Gastroesophageal sphincter (tissue), 4 donors: Measurements from ENCODE around the gene CCDC71L. TPM values are rescaled to one million over a fixed set of nuclear protein-coding genes. Genes with fewer than 3 reads are reported as not detected.

ENCODE experiments used
- ATAC-seq: fragments of 150-250 bp; one replicate; pipeline ENCODE4 v1.9.1; 2016; ENCODE audit warnings: mild to moderate bottlenecking, moderate library complexity
- H3K27ac ChIP-seq, 4 donors: fragments of 200-600 bp; sonication (generic) in 3 of 4; 1 replicate in 3 of 4; 2 replicates in 1 of 4; pipeline ENCODE4 v1.5.1; 2016 to 2019
- H3K27me3 ChIP-seq: fragments of 200-600 bp; sonication (generic); one replicate; pipeline ENCODE4 v1.5.1; 2019
- H3K36me3 ChIP-seq, 2 donors: fragments of 200-600 bp; sonication (generic); one replicate each; pipeline ENCODE4 v1.5.1; 2019; ENCODE audit warnings: control low read depth in 1 of 2
- H3K4me1 ChIP-seq, 3 donors: fragments of 200-600 bp; sonication (generic); 1 replicate in 2 of 3; 2 replicates in 1 of 3; pipeline ENCODE4 v1.5.1; 2016 to 2019; ENCODE audit warnings: control low read depth in 2 of 3
- H3K4me3 ChIP-seq, 2 donors: fragments of 200-600 bp; sonication (generic); one replicate each; pipeline ENCODE4 v1.5.1; 2019; ENCODE audit warnings: mild to moderate bottlenecking in 1 of 2, moderate library complexity in 1 of 2
- H3K9me3 ChIP-seq, 3 donors: fragments of 200-600 bp; sonication (generic); one replicate each; pipeline ENCODE4 v1.5.1; 2017 to 2019; ENCODE audit warnings: control low read depth in 2 of 3
- EP300 ChIP-seq: sonication (generic); formaldehyde crosslinking; IDR thresholded peaks from one replicate; pipeline ENCODE4 v1.6.1; 2017; ENCODE audit warnings: antibody characterized with exemption, mild to moderate bottlenecking
- POLR2A ChIP-seq, 2 donors: fragments of 450-650 bp; IDR thresholded peaks; one replicate each; pipeline ENCODE4 v1.6.1; 2017; ENCODE audit warnings: antibody characterized with exemption in 2 of 2, mild to moderate bottlenecking in 2 of 2, moderate library complexity in 1 of 2
- POLR2AphosphoS5 ChIP-seq: sonication (generic); formaldehyde crosslinking; IDR thresholded peaks from one replicate; pipeline ENCODE4 v1.6.1; 2017; ENCODE audit warnings: antibody characterized with exemption
- WGBS, 2 donors: methylation state at CpG; one replicate each; pipeline ENCODE4 v1.1.5; 2018; ENCODE audit warnings: low coverage in 1 of 2; 5-methylcytosine and 5-hydroxymethylcytosine counted together
- total RNA-seq, 4 donors: library from RNA; depleted of rRNA; stranded (reverse); fragments of >200 nt; gene quantifications; one replicate each; pipeline ENCODE4 v1.1.0, GENCODE V29; 2016
- TF ChIP-seq, protein P1 (sequence below), 4 experiments: fragments of 200-600 bp in 2 of 4; fragments of 450-650 bp in 2 of 4; sonication (generic) in 1 of 4; IDR thresholded peaks; one replicate each; pipeline ENCODE4 v1.5.1; 2017 to 2019; ENCODE audit warnings: antibody characterized with exemption in 4 of 4, mild to moderate bottlenecking in 2 of 4, moderate library complexity in 2 of 4

CCDC71L gene
- total RNA-seq, 4 donors from 2014 or later = 24.0 to 80.1 (median 32.2) TPM

DNA sequence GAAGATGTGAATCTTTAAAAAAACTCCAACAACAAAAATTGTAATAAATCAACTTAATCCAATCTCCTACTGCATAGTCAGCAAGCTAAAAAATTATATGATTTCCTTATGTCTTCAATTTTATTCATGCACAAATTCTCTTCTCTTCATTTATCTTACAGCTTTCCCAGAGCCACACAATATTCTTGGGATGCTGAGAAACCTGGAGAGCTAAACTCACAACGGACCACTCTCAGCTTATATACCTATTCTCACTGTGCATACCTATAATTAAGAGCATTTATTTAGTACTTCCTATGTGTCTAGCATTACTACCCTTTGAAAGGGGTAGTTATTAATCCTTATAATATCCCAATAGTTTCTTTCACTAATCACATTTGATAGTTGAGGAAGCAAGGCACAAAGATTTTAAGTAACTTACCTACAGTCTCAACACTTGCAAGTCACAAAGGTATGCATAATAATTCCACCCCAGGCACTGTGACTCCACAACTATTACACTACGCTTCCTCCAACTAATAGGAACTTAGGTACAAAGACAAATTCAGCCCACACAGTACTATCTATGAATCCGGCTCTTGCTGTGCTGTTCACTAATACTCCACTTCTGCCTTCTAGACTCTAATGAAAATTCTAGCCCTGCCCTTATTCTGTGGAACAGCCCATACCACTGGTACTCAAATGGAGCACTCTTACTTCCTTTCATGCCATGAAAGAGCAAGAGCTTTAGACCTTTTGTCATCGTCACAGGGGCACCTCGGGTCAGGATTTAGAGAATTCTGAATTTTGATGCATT, 5.1 kb downstream of the CCDC71L start:
- Histone ChIP-seq H3K9me3 (no peaks in the 10 kb centered on the region), H3K27ac (no peak overlapping the region), H3K4me3 (no peak overlapping the region), H3K27me3 (no peaks in the 10 kb centered on the region), H3K4me1 (peaks cover 3 to 20% (median 13%) of the 10 kb centered on the region in 3 donors), H3K36me3 (no peaks in the 10 kb centered on the region)
- 86 to 96% methylated on average over 3 to 5 of the region's 5 CpGs for WGBS, 2 donors
- ATAC-seq = no peak
- TF ChIP-seq, protein P1, sequence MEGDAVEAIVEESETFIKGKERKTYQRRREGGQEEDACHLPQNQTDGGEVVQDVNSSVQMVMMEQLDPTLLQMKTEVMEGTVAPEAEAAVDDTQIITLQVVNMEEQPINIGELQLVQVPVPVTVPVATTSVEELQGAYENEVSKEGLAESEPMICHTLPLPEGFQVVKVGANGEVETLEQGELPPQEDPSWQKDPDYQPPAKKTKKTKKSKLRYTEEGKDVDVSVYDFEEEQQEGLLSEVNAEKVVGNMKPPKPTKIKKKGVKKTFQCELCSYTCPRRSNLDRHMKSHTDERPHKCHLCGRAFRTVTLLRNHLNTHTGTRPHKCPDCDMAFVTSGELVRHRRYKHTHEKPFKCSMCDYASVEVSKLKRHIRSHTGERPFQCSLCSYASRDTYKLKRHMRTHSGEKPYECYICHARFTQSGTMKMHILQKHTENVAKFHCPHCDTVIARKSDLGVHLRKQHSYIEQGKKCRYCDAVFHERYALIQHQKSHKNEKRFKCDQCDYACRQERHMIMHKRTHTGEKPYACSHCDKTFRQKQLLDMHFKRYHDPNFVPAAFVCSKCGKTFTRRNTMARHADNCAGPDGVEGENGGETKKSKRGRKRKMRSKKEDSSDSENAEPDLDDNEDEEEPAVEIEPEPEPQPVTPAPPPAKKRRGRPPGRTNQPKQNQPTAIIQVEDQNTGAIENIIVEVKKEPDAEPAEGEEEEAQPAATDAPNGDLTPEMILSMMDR (IDR thresholded peaks at IDR 0.05) = no peak
- TF ChIP-seq EP300 (no peak), POLR2A (IDR thresholded peaks at IDR 0.05) (no peak), POLR2AphosphoS5 (no peak)

DNA sequence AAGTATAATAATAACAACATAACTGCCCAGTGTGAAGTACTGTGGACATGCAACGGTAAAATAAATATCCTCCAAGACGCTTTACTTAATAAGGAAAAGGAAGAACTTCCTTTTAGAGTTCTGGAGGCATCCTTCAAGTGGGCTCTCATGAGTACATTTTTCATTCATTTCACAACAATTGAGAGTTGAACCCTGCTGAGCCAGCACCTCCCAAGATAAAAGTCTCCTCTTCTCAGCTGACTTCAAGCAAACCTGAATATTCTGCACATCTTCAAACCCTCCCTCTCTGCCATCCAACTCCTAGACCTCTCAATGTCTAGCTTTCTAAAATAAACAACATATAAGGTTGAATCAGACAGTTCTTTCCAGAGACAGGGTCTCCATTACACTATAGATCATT, 7.5 kb downstream of the CCDC71L start:
- TF ChIP-seq, protein P1 (IDR thresholded peaks at IDR 0.05) = no peak
- TF ChIP-seq POLR2A (IDR thresholded peaks at IDR 0.05) (no peak), POLR2AphosphoS5 (no peak), EP300 (no peak)
- WGBS, 2 donors = 53 to 62% methylated on average over 2 of the region's 2 CpGs
- Histone ChIP-seq H3K36me3 (no peaks in the 10 kb centered on the region), H3K9me3 (no peaks in the 10 kb centered on the region), H3K27ac (no peak overlapping the region), H3K4me1 (peaks cover 3 to 10% (median 5%) of the 10 kb centered on the region in 3 donors), H3K27me3 (no peaks in the 10 kb centered on the region), H3K4me3 (no peak overlapping the region)
- no peak for ATAC-seq

DNA sequence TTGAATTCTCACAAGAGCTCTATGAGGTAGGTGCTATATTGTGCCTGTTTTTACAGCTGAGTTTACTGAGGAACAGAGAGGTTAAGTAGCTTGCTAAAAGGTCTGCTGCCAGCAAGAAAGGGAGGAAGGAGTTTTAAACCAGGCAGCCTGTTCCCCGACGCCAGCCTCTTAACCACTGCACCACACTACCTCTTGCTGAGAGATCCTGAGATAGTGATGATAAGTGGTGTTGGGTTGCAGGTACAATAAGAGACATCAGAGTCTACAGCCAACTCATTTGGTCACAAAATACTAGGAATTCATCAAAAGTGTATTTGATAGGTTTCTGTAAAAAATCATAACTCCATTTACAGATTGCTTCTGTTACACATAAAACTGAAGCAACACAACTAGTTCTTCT, 8.0 kb downstream of the CCDC71L start:
- TF ChIP-seq EP300 (no peak), POLR2AphosphoS5 (no peak), POLR2A (IDR thresholded peaks at IDR 0.05) (no peak)
- TF ChIP-seq, protein P1 (IDR thresholded peaks at IDR 0.05) = no peak
- Histone ChIP-seq H3K4me3 (no peak overlapping the region), H3K27me3 (no peaks in the 10 kb centered on the region), H3K27ac (no peak overlapping the region), H3K9me3 (no peaks in the 10 kb centered on the region), H3K36me3 (no peaks in the 10 kb centered on the region), H3K4me1 (peaks cover 3 to 4% (median 3%) of the 10 kb centered on the region in 3 donors)
- ATAC-seq = no peak
- 80 to 84% methylated on average over 1 to 2 of the region's 2 CpGs for WGBS, 2 donors

DNA sequence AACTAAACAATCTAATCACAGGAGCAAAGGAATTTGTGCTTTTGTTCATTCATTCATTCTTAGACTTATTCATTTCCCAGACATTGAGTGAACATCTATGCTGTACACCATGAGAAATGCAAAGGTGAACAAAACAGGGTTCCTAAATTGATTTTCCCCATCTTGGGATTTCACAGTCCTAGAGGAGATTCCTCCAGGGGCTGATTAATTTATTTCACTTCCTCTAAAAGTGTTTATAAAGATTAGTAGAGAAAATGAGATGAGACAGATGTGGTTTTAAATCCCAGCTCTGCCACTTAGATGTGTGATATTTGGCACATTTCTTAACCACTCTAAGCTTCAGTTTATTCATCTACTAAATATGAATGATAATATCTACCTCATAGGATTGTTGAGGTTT, 8.9 kb downstream of the CCDC71L start:
- no peaks in the 10 kb centered on the region for H3K9me3 ChIP-seq
- no peak overlapping the region for H3K4me3 ChIP-seq
- H3K27ac ChIP-seq = no peak overlapping the region
- TF ChIP-seq POLR2AphosphoS5 (no peak), POLR2A (IDR thresholded peaks at IDR 0.05) (no peak), EP300 (no peak)
- TF ChIP-seq, protein P1 (IDR thresholded peaks at IDR 0.05) = no peak
- H3K4me1 ChIP-seq = peaks cover 0 to 2% (median under 1%) of the 10 kb centered on the region in 3 donors
- no peaks in the 10 kb centered on the region for H3K27me3 ChIP-seq
- ATAC-seq = no peak
- H3K36me3 ChIP-seq = no peaks in the 10 kb centered on the region

DNA sequence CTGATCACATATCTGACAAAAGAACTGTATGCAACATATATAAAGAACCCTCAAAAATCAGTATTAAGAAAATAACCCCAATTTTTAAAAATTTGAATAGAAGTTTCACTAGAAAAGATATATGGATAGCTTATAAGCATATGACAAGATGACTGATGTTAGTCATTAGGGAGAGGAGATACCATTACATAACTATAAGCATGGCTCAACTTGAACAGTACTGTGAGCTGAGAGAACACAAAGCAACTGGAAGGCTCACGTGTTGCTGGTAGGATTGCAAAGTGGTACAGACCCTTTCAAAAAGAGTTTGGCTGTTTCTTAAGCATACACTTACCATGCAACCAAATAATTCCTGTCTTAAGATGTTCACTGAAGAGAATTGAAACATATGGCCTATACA, 14.7 kb downstream of the CCDC71L start:
- H3K36me3 ChIP-seq = no peaks in the 10 kb centered on the region
- no peaks in the 10 kb centered on the region for H3K27me3 ChIP-seq
- no peak for ATAC-seq
- H3K4me3 ChIP-seq = no peak overlapping the region
- no peak overlapping the region for H3K27ac ChIP-seq
- TF ChIP-seq, protein P1 (IDR thresholded peaks at IDR 0.05) = no peak
- TF ChIP-seq EP300 (no peak), POLR2A (IDR thresholded peaks at IDR 0.05) (no peak), POLR2AphosphoS5 (no peak)
- 75 to 78% methylated on average over 1 of the region's 1 CpG for WGBS, 2 donors
- no peaks in the 10 kb centered on the region for H3K4me1 ChIP-seq
- H3K9me3 ChIP-seq = no peaks in the 10 kb centered on the region
